Measurements from ENCODE around the gene HNMT. TPM values are rescaled to one million over a fixed set of nuclear protein-coding genes. Genes with fewer than 3 reads are reported as not detected.

HNMT gene
- total and polyA plus RNA-seq, 2 of the 13 experiments (the other 11 are each of a cell fraction or from before 2014, with no cell fraction given): 279 to 309 TPM

DNA sequence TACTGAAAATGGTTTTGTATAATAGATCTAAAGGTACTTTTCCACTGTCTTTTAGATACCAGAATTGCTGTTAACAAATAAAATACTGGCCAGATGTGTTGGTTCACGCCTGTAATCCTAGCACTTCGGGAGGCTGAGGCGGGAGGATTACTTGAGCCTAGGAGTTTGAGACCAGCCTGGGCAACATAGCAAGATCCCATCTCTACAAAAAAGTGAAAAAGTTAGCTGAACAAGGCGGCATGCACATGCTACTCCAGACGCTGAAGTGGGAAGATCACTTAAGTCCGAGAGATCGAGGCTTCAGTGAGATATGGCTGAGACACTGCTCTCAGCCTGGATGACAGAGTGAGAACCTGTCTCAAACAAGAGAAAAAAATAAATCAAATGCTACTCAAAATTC is 2.8 kb downstream of the HNMT start (continued):
- TF ChIP-seq ZBTB33 (CRISPR knock-in tag; IDR thresholded peaks at IDR 0.05) (0 out of 2 replicates have a peak, but pooled peaks have one; percentile 50), HIC2 (CRISPR knock-in tag; IDR thresholded peaks at IDR 0.05; ENCODE audit: low read depth) (no peak), BORCS8-MEF2B (CRISPR knock-in tag; IDR thresholded peaks at IDR 0.05) (0 out of 2 replicates have a peak, but pooled peaks have one; percentile 34), ZNF407 (CRISPR knock-in tag; IDR thresholded peaks at IDR 0.05; ENCODE audit: not compliant biosample characterization) (no peak), ZNF382 (CRISPR knock-in tag; IDR thresholded peaks at IDR 0.05; ENCODE audit: borderline replicate concordance) (no peak)
- TF ChIP-seq, protein P1, sequence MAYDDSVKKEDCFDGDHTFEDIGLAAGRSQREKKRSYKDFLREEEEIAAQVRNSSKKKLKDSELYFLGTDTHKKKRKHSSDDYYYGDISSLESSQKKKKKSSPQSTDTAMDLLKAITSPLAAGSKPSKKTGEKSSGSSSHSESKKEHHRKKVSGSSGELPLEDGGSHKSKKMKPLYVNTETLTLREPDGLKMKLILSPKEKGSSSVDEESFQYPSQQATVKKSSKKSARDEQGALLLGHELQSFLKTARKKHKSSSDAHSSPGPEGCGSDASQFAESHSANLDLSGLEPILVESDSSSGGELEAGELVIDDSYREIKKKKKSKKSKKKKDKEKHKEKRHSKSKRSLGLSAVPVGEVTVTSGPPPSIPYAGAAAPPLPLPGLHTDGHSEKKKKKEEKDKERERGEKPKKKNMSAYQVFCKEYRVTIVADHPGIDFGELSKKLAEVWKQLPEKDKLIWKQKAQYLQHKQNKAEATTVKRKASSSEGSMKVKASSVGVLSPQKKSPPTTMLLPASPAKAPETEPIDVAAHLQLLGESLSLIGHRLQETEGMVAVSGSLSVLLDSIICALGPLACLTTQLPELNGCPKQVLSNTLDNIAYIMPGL (CRISPR knock-in tag; IDR thresholded peaks at IDR 0.05; ENCODE audit: borderline replicate concordance in 1 of 2, low read depth in 1 of 2): peak; percentile 23; a peak in 1 of 4 replicates
- TF ChIP-seq, protein P2, sequence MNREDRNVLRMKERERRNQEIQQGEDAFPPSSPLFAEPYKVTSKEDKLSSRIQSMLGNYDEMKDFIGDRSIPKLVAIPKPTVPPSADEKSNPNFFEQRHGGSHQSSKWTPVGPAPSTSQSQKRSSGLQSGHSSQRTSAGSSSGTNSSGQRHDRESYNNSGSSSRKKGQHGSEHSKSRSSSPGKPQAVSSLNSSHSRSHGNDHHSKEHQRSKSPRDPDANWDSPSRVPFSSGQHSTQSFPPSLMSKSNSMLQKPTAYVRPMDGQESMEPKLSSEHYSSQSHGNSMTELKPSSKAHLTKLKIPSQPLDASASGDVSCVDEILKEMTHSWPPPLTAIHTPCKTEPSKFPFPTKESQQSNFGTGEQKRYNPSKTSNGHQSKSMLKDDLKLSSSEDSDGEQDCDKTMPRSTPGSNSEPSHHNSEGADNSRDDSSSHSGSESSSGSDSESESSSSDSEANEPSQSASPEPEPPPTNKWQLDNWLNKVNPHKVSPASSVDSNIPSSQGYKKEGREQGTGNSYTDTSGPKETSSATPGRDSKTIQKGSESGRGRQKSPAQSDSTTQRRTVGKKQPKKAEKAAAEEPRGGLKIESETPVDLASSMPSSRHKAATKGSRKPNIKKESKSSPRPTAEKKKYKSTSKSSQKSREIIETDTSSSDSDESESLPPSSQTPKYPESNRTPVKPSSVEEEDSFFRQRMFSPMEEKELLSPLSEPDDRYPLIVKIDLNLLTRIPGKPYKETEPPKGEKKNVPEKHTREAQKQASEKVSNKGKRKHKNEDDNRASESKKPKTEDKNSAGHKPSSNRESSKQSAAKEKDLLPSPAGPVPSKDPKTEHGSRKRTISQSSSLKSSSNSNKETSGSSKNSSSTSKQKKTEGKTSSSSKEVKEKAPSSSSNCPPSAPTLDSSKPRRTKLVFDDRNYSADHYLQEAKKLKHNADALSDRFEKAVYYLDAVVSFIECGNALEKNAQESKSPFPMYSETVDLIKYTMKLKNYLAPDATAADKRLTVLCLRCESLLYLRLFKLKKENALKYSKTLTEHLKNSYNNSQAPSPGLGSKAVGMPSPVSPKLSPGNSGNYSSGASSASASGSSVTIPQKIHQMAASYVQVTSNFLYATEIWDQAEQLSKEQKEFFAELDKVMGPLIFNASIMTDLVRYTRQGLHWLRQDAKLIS (CRISPR knock-in tag; IDR thresholded peaks at IDR 0.05): peak; percentile 98

Data from HepG2 (cell line).